B cell (primary cell): ENCODE results near the gene FRMPD4.

Experiments
- EZH2 ChIP-seq: IDR thresholded peaks from 2 replicates; pipeline ENCODE4 v1.6.1; 2012; ENCODE audit warnings: borderline replicate concordance, low read depth, mild to moderate bottlenecking, moderate library complexity, low read length; ENCODE audit not compliant: insufficient read depth, poor library complexity, severe bottlenecking
- TF ChIP-seq, protein P1 (sequence below): fragments of 200-600 bp; IDR thresholded peaks from one replicate; pipeline ENCODE4 v1.8.0; 2022; ENCODE audit warnings: antibody characterized with exemption, mild to moderate bottlenecking

DNA sequence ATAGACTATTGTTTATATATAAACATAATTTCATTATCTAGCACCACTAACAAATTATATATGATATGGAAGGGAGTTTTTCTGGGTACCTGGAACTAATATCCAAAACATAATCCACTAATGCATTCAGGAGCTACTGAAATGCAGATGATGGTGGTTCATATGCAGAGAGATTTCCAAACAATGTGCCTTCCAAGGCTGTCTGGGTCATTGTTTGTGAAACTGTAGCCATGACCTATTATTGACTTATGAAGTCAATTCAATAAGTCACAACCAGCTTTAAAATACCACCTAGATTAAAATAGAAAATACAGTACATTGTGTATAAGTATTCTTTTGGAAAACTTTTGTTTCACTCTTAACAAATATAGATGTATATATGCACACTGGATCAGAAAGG lies 415.9 kb downstream of the FRMPD4 start:
- TF ChIP-seq, protein P1, sequence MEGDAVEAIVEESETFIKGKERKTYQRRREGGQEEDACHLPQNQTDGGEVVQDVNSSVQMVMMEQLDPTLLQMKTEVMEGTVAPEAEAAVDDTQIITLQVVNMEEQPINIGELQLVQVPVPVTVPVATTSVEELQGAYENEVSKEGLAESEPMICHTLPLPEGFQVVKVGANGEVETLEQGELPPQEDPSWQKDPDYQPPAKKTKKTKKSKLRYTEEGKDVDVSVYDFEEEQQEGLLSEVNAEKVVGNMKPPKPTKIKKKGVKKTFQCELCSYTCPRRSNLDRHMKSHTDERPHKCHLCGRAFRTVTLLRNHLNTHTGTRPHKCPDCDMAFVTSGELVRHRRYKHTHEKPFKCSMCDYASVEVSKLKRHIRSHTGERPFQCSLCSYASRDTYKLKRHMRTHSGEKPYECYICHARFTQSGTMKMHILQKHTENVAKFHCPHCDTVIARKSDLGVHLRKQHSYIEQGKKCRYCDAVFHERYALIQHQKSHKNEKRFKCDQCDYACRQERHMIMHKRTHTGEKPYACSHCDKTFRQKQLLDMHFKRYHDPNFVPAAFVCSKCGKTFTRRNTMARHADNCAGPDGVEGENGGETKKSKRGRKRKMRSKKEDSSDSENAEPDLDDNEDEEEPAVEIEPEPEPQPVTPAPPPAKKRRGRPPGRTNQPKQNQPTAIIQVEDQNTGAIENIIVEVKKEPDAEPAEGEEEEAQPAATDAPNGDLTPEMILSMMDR = no peak
- TF ChIP-seq EZH2 = no peak
